ENCODE results near the gene NBDY.
"Not testable (repeated sequence)": the region's sequence is repeated elsewhere in the genome, so short reads cannot be mapped to it uniquely, and the experiment has no call there.

NBDY gene

DNA sequence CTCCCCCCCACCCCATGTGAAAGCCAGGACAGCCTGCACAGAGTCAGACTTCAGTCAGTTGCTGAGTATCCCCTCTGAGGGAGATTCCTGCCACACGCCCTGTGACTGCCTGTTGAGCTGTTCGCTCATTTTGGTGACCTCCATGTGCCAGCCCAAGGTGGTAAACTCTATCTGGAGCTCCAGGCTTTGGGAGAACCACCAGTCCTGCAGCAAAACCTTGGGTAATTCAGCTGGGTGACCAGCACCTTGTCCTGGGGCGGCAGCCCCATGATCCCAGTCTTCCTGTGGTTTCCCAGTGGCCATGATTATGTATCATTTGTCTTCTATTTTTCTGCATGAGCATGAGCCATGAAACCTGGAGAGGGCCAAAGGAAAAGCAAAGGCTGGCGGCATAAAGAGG is 73.4 kb downstream of the NBDY start:
- H3K4me3 ChIP-seq (ENCODE audit: low read depth in 1 of 2, low read length in 2 of 2) = no peak overlapping the region
- H3K27me3 ChIP-seq (ENCODE audit: control insufficient read depth in 1 of 2, insufficient read depth in 2 of 2, low read length in 2 of 2) = no peaks in the 10 kb centered on the region
- no peaks in the 10 kb centered on the region for H3K9me3 ChIP-seq (ENCODE audit: control insufficient read depth in 1 of 2, low read length in 2 of 2)
- H3K36me3 ChIP-seq (ENCODE audit: control insufficient read depth in 1 of 2, insufficient read depth in 2 of 2, low read length in 2 of 2) = no peaks in the 10 kb centered on the region
- no peak overlapping the region for H3K27ac ChIP-seq (ENCODE audit: low read depth, low read length)
- H3K9ac ChIP-seq (ENCODE audit: low read depth in 1 of 2, low read length in 2 of 2) = no peak overlapping the region
- H3K4me1 ChIP-seq (ENCODE audit: control insufficient read depth in 1 of 2, insufficient read depth in 2 of 2, low read length in 2 of 2) = no peaks in the 10 kb centered on the region

- Histone ChIP-seq H3K27ac (ENCODE audit: low read depth, low read length) (no peak overlapping the region), H3K4me1 (ENCODE audit: control insufficient read depth in 1 of 2, insufficient read depth in 2 of 2, low read length in 2 of 2) (no peaks in the 10 kb centered on the region), H3K4me3 (ENCODE audit: low read depth in 1 of 2, low read length in 2 of 2) (no peak overlapping the region), H3K9me3 (ENCODE audit: control insufficient read depth in 1 of 2, low read length in 2 of 2) (no peaks in the 10 kb centered on the region), H3K9ac (ENCODE audit: low read depth in 1 of 2, low read length in 2 of 2) (no peak overlapping the region), H3K36me3 (ENCODE audit: control insufficient read depth in 1 of 2, insufficient read depth in 2 of 2, low read length in 2 of 2) (no peaks in the 10 kb centered on the region), H3K27me3 (ENCODE audit: control insufficient read depth in 1 of 2, insufficient read depth in 2 of 2, low read length in 2 of 2) (no peaks in the 10 kb centered on the region)
These were observed 74.1 kb downstream of the NBDY start for GRCh38 chrX:56802921-56803849.

DNA sequence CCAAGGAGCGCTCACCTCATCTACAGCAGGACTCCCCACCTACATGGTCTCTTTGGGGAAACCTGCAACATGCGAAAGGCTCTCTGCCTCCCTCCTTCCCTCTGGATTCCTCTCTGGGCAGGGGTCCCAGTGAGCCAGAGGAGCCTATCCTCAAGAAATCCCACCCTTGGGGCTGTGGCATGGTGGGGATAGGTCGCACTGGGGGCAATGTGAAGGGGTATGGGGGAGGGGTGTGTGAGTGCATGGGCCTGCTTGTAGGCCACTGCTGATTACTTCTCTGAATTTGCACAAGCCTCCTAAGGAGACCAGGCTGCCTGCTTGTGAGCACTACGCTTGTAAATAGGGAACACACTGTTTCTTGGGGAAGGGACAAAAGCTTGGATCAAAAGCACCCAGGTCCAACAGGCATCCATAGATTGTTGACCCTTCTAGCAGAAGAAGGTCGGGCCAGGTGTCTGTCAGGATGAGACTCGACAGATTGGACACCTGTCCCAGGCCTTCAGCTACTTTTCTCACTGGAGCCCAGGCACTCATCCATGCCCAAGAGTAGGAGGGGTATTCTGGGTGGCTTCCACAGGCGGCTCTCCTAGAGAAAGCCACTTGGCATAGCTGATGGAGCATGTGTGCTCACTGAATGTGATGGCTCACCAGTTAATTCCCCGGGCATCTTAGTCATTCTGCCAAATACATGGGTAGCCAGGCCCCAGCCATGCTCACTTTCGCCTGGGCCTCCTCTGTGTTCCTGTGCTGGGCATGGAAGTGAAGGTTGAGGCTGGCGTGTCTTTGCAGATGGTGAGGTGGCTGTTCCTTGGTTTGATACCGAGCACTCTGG is 75.0 kb downstream of the NBDY start:
- no peaks in the 10 kb centered on the region for H3K36me3 ChIP-seq (ENCODE audit: control insufficient read depth in 1 of 2, insufficient read depth in 2 of 2, low read length in 2 of 2)
- H3K9me3 ChIP-seq (ENCODE audit: control insufficient read depth in 1 of 2, low read length in 2 of 2) = no peaks in the 10 kb centered on the region
- no peak overlapping the region for H3K9ac ChIP-seq (ENCODE audit: low read depth in 1 of 2, low read length in 2 of 2)
- no peaks in the 10 kb centered on the region for H3K27me3 ChIP-seq (ENCODE audit: control insufficient read depth in 1 of 2, insufficient read depth in 2 of 2, low read length in 2 of 2)
- H3K4me1 ChIP-seq (ENCODE audit: control insufficient read depth in 1 of 2, insufficient read depth in 2 of 2, low read length in 2 of 2) = no peaks in the 10 kb centered on the region
- no peak overlapping the region for H3K4me3 ChIP-seq (ENCODE audit: low read depth in 1 of 2, low read length in 2 of 2)
- H3K27ac ChIP-seq (ENCODE audit: low read depth, low read length) = no peak overlapping the region

- Histone ChIP-seq H3K36me3 (ENCODE audit: control insufficient read depth in 1 of 2, insufficient read depth in 2 of 2, low read length in 2 of 2) (no peaks in the 10 kb centered on the region), H3K4me3 (ENCODE audit: low read depth in 1 of 2, low read length in 2 of 2) (no peak overlapping the region), H3K9ac (ENCODE audit: low read depth in 1 of 2, low read length in 2 of 2) (no peak overlapping the region), H3K9me3 (ENCODE audit: control insufficient read depth in 1 of 2, low read length in 2 of 2) (no peaks in the 10 kb centered on the region), H3K27ac (ENCODE audit: low read depth, low read length) (no peak overlapping the region), H3K27me3 (ENCODE audit: control insufficient read depth in 1 of 2, insufficient read depth in 2 of 2, low read length in 2 of 2) (no peaks in the 10 kb centered on the region), H3K4me1 (ENCODE audit: control insufficient read depth in 1 of 2, insufficient read depth in 2 of 2, low read length in 2 of 2) (no peaks in the 10 kb centered on the region)
These were observed 75.8 kb downstream of the NBDY start for GRCh38 chrX:56804867-56805266.

DNA sequence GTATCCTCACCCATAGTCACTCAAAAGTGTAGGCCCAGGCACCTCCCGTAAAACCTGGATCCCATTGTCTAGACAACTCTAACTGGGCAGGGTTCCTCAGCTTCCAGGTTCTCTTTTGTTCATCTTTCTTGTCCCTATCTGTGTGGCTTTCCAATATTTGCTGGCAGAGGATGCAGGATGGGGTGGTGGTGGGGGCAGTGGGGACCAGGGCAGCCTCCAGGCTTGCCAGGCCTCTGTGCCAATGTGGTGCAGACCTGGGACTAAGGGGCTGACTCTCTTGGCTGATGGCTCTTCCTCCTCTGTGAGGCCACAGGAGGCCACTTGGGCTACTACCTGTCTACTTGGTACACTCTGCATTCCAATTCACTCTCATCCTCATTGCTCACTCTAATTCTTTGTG is 76.4 kb downstream of the NBDY start:
- no peaks in the 10 kb centered on the region for H3K4me1 ChIP-seq (ENCODE audit: control insufficient read depth in 1 of 2, insufficient read depth in 2 of 2, low read length in 2 of 2)
- H3K27ac ChIP-seq (ENCODE audit: low read depth, low read length) = no peak overlapping the region
- no peaks in the 10 kb centered on the region for H3K36me3 ChIP-seq (ENCODE audit: control insufficient read depth in 1 of 2, insufficient read depth in 2 of 2, low read length in 2 of 2)

DNA sequence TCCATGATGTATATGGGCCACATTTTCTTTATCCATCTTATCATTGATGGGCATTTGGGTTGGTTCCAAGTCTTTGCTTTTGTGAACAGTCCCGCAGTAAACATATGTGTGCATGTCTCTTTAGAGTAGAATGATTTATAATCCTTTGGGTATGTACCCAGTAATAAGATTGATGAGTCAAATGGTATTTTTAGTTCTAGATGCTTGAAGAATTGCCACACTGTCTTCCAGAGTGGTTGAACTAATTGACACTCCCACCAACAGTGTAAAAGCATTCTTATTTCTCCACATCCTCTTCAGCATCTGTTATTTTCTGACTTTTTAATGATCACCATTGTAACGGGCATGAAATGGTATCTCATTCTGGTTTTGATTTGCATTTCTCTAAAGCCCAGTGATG is 77.1 kb downstream of the NBDY start:
- not testable (repeated sequence) for H3K9me3 ChIP-seq (ENCODE audit: control insufficient read depth in 1 of 2, low read length in 2 of 2); H3K4me1 ChIP-seq (ENCODE audit: control insufficient read depth in 1 of 2, insufficient read depth in 2 of 2, low read length in 2 of 2); H3K36me3 ChIP-seq (ENCODE audit: control insufficient read depth in 1 of 2, insufficient read depth in 2 of 2, low read length in 2 of 2); H3K27me3 ChIP-seq (ENCODE audit: control insufficient read depth in 1 of 2, insufficient read depth in 2 of 2, low read length in 2 of 2); H3K4me3 ChIP-seq (ENCODE audit: low read depth in 1 of 2, low read length in 2 of 2); H3K27ac ChIP-seq (ENCODE audit: low read depth, low read length); H3K9ac ChIP-seq (ENCODE audit: low read depth in 1 of 2, low read length in 2 of 2)

More for the DNA sequence above, 76.4 kb downstream of the NBDY start:
- Histone ChIP-seq H3K9ac (ENCODE audit: low read depth in 1 of 2, low read length in 2 of 2) (no peak overlapping the region), H3K4me3 (ENCODE audit: low read depth in 1 of 2, low read length in 2 of 2) (no peak overlapping the region), H3K9me3 (ENCODE audit: control insufficient read depth in 1 of 2, low read length in 2 of 2) (no peaks in the 10 kb centered on the region), H3K27me3 (ENCODE audit: control insufficient read depth in 1 of 2, insufficient read depth in 2 of 2, low read length in 2 of 2) (no peaks in the 10 kb centered on the region)

GRCh38 chrX:56811599-56811998 is 82.6 kb downstream of the NBDY start:
- no peak overlapping the region for H3K4me3 ChIP-seq (ENCODE audit: low read depth in 1 of 2, low read length in 2 of 2)
- no peak overlapping the region for H3K9ac ChIP-seq (ENCODE audit: low read depth in 1 of 2, low read length in 2 of 2)
- peaks cover 5 to 10% of the 10 kb centered on the region in 2 donors for H3K4me1 ChIP-seq (ENCODE audit: control insufficient read depth in 1 of 2, insufficient read depth in 2 of 2, low read length in 2 of 2)
- no peaks in the 10 kb centered on the region for H3K9me3 ChIP-seq (ENCODE audit: control insufficient read depth in 1 of 2, low read length in 2 of 2)
- H3K36me3 ChIP-seq (ENCODE audit: control insufficient read depth in 1 of 2, insufficient read depth in 2 of 2, low read length in 2 of 2) = no peaks in the 10 kb centered on the region
- no peak overlapping the region for H3K27ac ChIP-seq (ENCODE audit: low read depth, low read length)
- H3K27me3 ChIP-seq (ENCODE audit: control insufficient read depth in 1 of 2, insufficient read depth in 2 of 2, low read length in 2 of 2) = no peaks in the 10 kb centered on the region

DNA sequence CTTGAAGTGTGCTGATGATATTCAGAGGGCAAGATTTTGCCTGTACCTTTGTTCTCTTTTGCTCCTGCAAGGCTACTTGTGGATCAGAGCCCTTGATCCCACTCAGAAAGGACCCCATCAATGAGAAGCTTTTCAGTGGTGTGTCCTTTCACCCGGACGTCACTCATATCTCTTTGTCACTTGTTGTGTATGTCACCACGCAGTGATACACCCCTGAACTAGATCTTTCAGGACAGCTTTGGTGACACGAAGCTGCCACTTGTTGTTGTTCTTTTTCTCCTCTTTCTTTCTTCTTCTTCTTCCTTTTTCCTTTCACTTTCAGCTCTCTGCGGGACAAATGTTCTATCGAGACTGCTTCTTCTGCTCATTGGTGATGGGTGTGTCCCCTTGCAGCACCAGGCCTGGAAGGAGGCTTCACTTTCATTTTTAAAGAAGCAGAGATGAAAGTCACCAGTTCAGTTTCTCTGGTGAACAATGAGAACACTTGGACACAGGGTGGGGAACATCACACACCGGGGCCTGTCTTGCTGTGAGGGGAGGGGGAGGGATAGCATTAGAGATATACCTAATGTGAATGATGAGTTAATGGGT is 83.6 kb downstream of the NBDY start:
- H3K36me3 ChIP-seq (ENCODE audit: control insufficient read depth in 1 of 2, insufficient read depth in 2 of 2, low read length in 2 of 2) = no peaks in the 10 kb centered on the region
- H3K27ac ChIP-seq (ENCODE audit: low read depth, low read length) = peak overlapping the region; percentile 32
- H3K4me1 ChIP-seq (ENCODE audit: control insufficient read depth in 1 of 2, insufficient read depth in 2 of 2, low read length in 2 of 2) = peaks cover 5 to 10% of the 10 kb centered on the region in 2 donors
- peak overlapping the region; percentile 54 to 68 for H3K4me3 ChIP-seq (ENCODE audit: low read depth in 1 of 2, low read length in 2 of 2)
- H3K27me3 ChIP-seq (ENCODE audit: control insufficient read depth in 1 of 2, insufficient read depth in 2 of 2, low read length in 2 of 2) = no peaks in the 10 kb centered on the region
- peak overlapping the region; percentile 10 to 38 for H3K9ac ChIP-seq (ENCODE audit: low read depth in 1 of 2, low read length in 2 of 2)
- H3K9me3 ChIP-seq (ENCODE audit: control insufficient read depth in 1 of 2, low read length in 2 of 2) = no peaks in the 10 kb centered on the region

- Histone ChIP-seq H3K27ac (ENCODE audit: low read depth, low read length) (no peak overlapping the region), H3K9ac (ENCODE audit: low read depth in 1 of 2, low read length in 2 of 2) (no peak overlapping the region), H3K4me3 (ENCODE audit: low read depth in 1 of 2, low read length in 2 of 2) (peak overlapping the region in 1 of 2 donors; percentile 68), H3K9me3 (ENCODE audit: control insufficient read depth in 1 of 2, low read length in 2 of 2) (no peaks in the 10 kb centered on the region), H3K27me3 (ENCODE audit: control insufficient read depth in 1 of 2, insufficient read depth in 2 of 2, low read length in 2 of 2) (no peaks in the 10 kb centered on the region), H3K4me1 (ENCODE audit: control insufficient read depth in 1 of 2, insufficient read depth in 2 of 2, low read length in 2 of 2) (peaks cover 5 to 10% of the 10 kb centered on the region in 2 donors), H3K36me3 (ENCODE audit: control insufficient read depth in 1 of 2, insufficient read depth in 2 of 2, low read length in 2 of 2) (no peaks in the 10 kb centered on the region)
These were observed 84.3 kb downstream of the NBDY start for GRCh38 chrX:56813318-56813837.

- Histone ChIP-seq H3K9ac (ENCODE audit: low read depth in 1 of 2, low read length in 2 of 2) (no peak overlapping the region), H3K4me3 (ENCODE audit: low read depth in 1 of 2, low read length in 2 of 2) (no peak overlapping the region), H3K9me3 (ENCODE audit: control insufficient read depth in 1 of 2, low read length in 2 of 2) (no peaks in the 10 kb centered on the region), H3K27ac (ENCODE audit: low read depth, low read length) (no peak overlapping the region), H3K36me3 (ENCODE audit: control insufficient read depth in 1 of 2, insufficient read depth in 2 of 2, low read length in 2 of 2) (no peaks in the 10 kb centered on the region), H3K27me3 (ENCODE audit: control insufficient read depth in 1 of 2, insufficient read depth in 2 of 2, low read length in 2 of 2) (no peaks in the 10 kb centered on the region), H3K4me1 (ENCODE audit: control insufficient read depth in 1 of 2, insufficient read depth in 2 of 2, low read length in 2 of 2) (peaks cover 5 to 10% of the 10 kb centered on the region in 2 donors)
These were observed 88.1 kb downstream of the NBDY start for GRCh38 chrX:56817179-56817578.
